Aorta (tissue), 5 donors: ENCODE measurements around the gene FLYWCH1. TPM values are rescaled to one million over a fixed set of nuclear protein-coding genes. Genes with fewer than 3 reads are reported as not detected.

Source experiments
- ATAC-seq: fragments of 200-7000 bp; cut with Tn5 transposase; one replicate; pipeline ENCODE4 v1.9.1; 2022; ENCODE audit warnings: moderate library complexity; ENCODE audit not compliant: low FRiP score
- DNase-seq, 2 donors: peaks; one replicate each; pipeline ENCODE4 v3.0.0-alpha.2; 2020
- H3K27ac ChIP-seq, 2 donors: one replicate each; pipeline ENCODE4 v1.5.1; 2013; ENCODE audit warnings: low read length in 2 of 2, mild to moderate bottlenecking in 2 of 2, moderate library complexity in 2 of 2, control low read depth in 1 of 2, inconsistent platforms in 1 of 2, low read depth in 1 of 2
- H3K27me3 ChIP-seq, 2 donors: one replicate each; pipeline ENCODE4 v1.6.1; 2013; ENCODE audit warnings: control low read depth in 1 of 2, low read length in 1 of 2, mild to moderate bottlenecking in 1 of 2, moderate library complexity in 1 of 2; ENCODE audit not compliant: insufficient read depth in 2 of 2, control insufficient read depth in 1 of 2
- H3K36me3 ChIP-seq, 2 donors: one replicate each; pipeline ENCODE4 v1.6.1; 2013; ENCODE audit warnings: control low read depth in 1 of 2, low read length in 1 of 2, mild to moderate bottlenecking in 1 of 2; ENCODE audit not compliant: insufficient read depth in 2 of 2, control insufficient read depth in 1 of 2
- H3K4me1 ChIP-seq, 2 donors: one replicate each; pipeline ENCODE4 v1.6.1; 2013; ENCODE audit warnings: low read length in 2 of 2, control low read depth in 1 of 2, mild to moderate bottlenecking in 1 of 2, moderate library complexity in 1 of 2; ENCODE audit not compliant: insufficient read depth in 2 of 2, control insufficient read depth in 1 of 2
- H3K4me3 ChIP-seq, 2 donors: one replicate each; pipeline ENCODE4 v1.5.1; 2013; ENCODE audit warnings: low read length in 2 of 2, control low read depth in 1 of 2, mild to moderate bottlenecking in 1 of 2
- H3K9me3 ChIP-seq: one replicate; pipeline ENCODE4 v1.6.1; 2013; ENCODE audit warnings: mild to moderate bottlenecking, low read length; ENCODE audit not compliant: control insufficient read depth
- WGBS, 2 donors: extraction: QIAGEN DNeasy Blood & Tissue Kit; methylation state at CpG; one replicate each; pipeline ENCODE4 v1.1.7; 2013; 5-methylcytosine and 5-hydroxymethylcytosine counted together
- intact Hi-C, 2 donors: fragments of 100-400 bp; cut with DNase I; formaldehyde crosslinking; loops; one replicate each; pipeline versions ENCODE4 v1.14.2 to v1.15.0; 2022
- polyA plus RNA-seq, 2 donors: library from polyadenylated mRNA; stranded (reverse); fragments of 200-250 nt; gene quantifications; one replicate each; pipeline ENCODE4 v1.2.3, GENCODE V29; 2013
- total RNA-seq, 2 donors: library from RNA; stranded (reverse); fragmentation: NEBNext Ultra II Directional; extraction: Animal tissue kit (Norgen Biotek cat#: 25700); gene quantifications; one replicate each; pipeline ENCODE4 v1.2.1, GENCODE V29; 2021
- donor health status: healthy with polysubstance abuse.
- donor health status: Bipolar disorder and iron deficiency.
- donor health status: DM: no; HTN: no; CAD: no.
- donor health status: DM: no; HTN: no; CAD: no.
- donor health status: DM: yes; HTN: yes; CAD: no.

FLYWCH1 gene
- total and polyA plus RNA-seq, 4 donors, result 24.2 to 103 (median 56.5) TPM

DNA sequence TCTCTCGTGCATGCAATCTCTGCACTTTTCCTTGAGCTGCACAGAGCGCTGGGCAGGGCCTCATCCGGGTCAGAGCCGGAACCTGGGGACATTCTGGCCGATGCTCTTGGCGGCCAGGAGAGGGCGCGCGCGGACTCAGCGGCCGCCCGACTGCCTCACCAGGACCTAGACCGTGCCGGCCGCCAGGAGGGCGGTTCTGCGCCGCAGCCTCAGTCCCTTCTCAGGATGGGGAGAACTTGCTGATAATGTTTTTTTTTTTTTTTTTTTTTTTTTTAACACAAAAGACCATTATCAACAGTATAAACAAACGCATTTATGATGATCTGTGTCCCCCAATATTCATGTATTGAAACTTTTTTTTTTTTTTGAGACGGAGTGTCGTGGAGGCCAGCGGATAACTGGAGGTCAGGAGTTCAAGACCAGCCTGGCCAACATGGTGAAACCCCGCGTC, 36.8 kb upstream of the FLYWCH1 start:
- DNase-seq (peak; percentile 89 to 93), ATAC-seq (peak; percentile 98)
- 10 to 12% methylated on average over 25 of the region's 25 CpGs for WGBS, 2 donors
- Histone ChIP-seq H3K4me1 (no peaks in the 10 kb centered on the region), H3K4me3 (no peak overlapping the region), H3K9me3 (no peaks in the 10 kb centered on the region), H3K36me3 (no peaks in the 10 kb centered on the region), H3K27me3 (no peaks in the 10 kb centered on the region), H3K27ac (no peak overlapping the region)
- intact Hi-C loops, result loop anchor here (2.0 kb wide), 2 partner anchors 44 to 46 kb away; no protein-coding TSS in a partner anchor

DNA sequence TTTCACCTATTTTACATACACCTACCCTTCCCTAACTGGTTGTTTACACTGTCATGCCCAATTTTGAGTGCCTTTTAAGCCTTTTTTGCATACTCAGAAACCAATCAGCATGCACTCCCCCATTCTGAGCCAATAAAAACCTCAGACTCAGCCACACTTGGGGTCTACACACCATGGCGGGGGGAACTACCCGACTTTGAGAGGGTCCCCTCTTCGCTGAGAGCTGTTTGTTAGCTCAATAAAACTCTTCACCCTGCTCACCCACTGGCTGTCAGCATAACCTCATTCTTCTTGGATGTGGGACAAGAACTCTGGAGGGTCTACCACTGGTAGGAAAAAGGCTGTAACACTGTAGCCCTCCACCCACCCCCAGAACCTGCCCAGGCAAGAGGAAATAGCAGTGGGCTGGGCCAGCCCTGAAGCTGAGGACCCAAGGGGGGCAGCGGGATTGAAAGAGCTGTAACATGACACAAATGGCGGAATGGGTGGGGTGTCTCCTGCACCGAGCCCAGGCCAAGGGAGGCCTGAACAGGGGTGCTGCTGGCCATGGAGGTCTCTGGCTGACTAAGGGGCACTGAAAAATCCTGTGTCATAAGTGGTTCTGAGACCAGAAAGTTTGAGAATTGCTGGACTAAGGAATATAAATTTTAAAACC, 31.8 kb upstream of the FLYWCH1 start:
- H3K27ac ChIP-seq, result no peak overlapping the region
- H3K27me3 ChIP-seq, result no peaks in the 10 kb centered on the region
- no peak overlapping the region for H3K4me3 ChIP-seq
- intact Hi-C loops, result no loop called here
- H3K4me1 ChIP-seq, result no peaks in the 10 kb centered on the region
- no peaks in the 10 kb centered on the region for H3K9me3 ChIP-seq
- ATAC-seq (no peak), DNase-seq (peak in 1 of 2 donors; percentile 24)
- 85 to 89% methylated on average over 6 of the region's 6 CpGs for WGBS, 2 donors
- no peaks in the 10 kb centered on the region for H3K36me3 ChIP-seq

DNA sequence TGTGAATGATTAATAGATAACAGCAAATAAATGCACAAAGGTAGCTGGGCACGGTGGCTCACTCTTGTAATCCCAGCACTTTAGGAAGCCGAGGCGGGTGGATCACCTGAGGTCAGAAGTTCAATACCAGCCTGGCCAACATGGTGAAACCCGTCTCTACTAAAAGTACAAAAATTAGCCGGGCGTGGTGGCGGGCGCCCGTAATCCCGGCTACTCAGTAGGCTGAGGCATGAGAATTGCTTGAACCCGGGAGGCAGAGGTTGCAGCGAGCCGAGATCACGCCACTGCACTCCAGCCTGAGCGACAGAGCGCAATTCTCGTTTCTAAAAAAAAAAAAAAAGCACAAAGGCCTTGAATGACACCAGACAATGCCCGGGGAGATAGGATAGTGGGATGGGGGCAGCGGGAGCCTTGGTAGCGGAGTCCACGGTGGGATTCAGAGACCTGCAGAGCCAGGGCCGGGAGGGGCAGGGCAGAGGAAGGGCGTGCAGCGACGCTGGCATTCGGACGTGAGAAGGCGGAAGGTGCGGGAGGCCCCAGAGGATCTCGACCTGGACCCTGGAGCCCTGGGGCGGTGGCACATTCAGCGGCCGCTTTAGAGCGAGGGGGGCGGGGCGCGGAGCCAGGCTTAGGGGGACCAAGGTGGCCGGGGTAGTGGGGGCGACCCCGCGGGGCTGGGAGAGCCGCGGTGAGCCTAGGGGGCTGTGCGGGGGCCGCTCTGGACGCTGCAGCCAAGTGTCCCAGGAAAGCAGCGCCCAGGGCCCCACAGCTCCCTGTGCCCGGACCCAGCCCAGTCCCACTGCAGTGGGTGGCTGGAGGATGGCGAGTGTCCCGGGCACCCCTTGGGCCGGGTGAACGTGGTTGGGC, 29.7 kb upstream of the FLYWCH1 start:
- peak overlapping the region; percentile 33 to 66 for H3K4me3 ChIP-seq
- H3K27me3 ChIP-seq, result no peaks in the 10 kb centered on the region
- WGBS, 2 donors, result 6 to 9% methylated on average over 44 to 52 of the region's 52 CpGs
- H3K9me3 ChIP-seq, result no peaks in the 10 kb centered on the region
- DNase-seq, result peak; percentile 71 to 84
- peak; percentile 27 for ATAC-seq
- no peaks in the 10 kb centered on the region for H3K36me3 ChIP-seq
- no peaks in the 10 kb centered on the region for H3K4me1 ChIP-seq
- peak overlapping the region in 1 of 2 donors; percentile 24 for H3K27ac ChIP-seq
- intact Hi-C loops, result no loop called here

DNA sequence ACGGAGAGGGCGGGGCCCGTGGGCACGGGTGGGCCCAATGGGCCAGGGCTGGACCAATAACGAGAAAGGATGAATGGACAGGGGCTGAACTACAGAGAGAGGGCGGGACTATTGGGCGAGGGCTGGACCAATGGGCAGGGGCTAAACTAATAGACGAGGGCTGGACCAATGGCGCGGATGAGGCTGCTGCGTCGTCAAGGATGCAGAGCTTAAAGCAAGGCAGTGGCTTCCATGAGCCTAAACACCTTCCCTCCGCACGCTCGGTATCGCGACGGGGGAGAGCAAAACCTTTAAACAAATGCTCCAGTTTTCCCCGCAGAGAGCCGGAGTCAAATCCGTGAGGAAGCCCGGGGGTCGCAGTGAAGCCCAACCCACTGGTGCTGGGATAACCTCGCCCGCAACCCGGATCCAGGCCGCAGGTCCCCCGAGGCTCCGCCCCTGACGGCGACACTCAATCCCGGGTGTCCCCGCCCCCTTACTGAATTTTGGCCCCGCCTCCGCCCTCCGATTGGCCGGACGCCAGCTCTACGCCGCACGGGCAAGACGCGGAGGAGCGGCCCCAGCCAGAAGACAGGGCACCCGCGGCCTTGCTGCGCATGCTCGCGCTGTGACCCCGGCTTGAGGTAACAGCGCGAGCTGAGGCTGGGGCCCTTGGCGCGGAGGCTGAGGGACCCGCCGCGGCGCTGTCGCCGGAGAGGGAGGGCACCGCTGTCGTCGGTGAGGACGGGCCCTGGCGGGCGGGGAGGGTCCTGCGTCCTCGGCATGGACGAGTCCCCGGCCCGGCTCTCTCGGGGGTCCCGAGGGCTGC, 28.9 kb upstream of the FLYWCH1 start, which contains the start of gene FLYWCH2:
Gene FLYWCH2, plus strand, starts transcription at position 566 of the 808 bp plus-strand sequence. CDS start 13,235 bp downstream, outside the sequence.
- peak within 1 kb of the TSS; percentile 8 to 72 for H3K27ac ChIP-seq
- no peaks in the 10 kb centered on the region for H3K36me3 ChIP-seq
- no peaks in the 10 kb centered on the region for H3K9me3 ChIP-seq
- 0% methylated on average over 53 to 73 of the region's 73 CpGs for WGBS, 2 donors
- no peaks in the 10 kb centered on the region for H3K4me1 ChIP-seq
- ATAC-seq, result peak; percentile 98
- peak within 1 kb of the TSS; percentile 66 to 83 for H3K4me3 ChIP-seq
- peak; percentile 99 to 100 for DNase-seq
- intact Hi-C loops, result loop anchor here in 1 of 2 donors (1.0 kb wide), 1 partner anchor 22 kb away; no protein-coding TSS in a partner anchor
- H3K27me3 ChIP-seq, result no peaks in the 10 kb centered on the region

DNA sequence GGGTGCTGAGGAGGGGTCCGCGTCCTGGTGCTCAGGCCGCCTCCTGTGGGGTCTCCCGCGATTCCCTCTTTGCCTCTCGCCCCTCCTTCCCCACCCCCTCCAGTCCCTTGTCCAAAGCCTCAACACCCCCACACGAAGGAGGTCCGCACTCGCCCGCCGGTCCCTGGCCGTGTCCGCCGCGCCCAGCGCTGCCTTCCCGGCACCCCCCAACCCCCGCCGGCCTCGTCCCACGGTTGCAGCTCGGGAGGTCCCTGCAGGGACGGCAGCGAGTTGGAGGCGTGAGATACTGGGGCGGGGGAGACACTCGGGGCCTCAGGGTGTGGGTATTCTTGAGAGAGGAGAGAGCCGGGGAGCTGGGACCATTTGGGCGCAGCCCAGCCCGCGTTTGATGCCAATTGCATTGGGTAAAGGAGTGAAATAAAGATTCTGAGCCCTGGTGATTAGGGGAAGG, 28.2 kb upstream of the FLYWCH1 start:
- H3K4me1 ChIP-seq, result no peaks in the 10 kb centered on the region
- DNase-seq, result peak in 1 of 2 donors; percentile 83
- intact Hi-C loops, result loop anchor here in 1 of 2 donors (1.0 kb wide), 1 partner anchor 22 kb away; no protein-coding TSS in a partner anchor
- H3K9me3 ChIP-seq, result no peaks in the 10 kb centered on the region
- no peaks in the 10 kb centered on the region for H3K27me3 ChIP-seq
- peak; percentile 31 for ATAC-seq
- WGBS, 2 donors, result 0 to 1% methylated on average over 26 to 31 of the region's 31 CpGs
- H3K27ac ChIP-seq, result peak overlapping the region; percentile 8 to 72
- H3K36me3 ChIP-seq, result no peaks in the 10 kb centered on the region
- H3K4me3 ChIP-seq, result peak overlapping the region; percentile 55 to 83

DNA sequence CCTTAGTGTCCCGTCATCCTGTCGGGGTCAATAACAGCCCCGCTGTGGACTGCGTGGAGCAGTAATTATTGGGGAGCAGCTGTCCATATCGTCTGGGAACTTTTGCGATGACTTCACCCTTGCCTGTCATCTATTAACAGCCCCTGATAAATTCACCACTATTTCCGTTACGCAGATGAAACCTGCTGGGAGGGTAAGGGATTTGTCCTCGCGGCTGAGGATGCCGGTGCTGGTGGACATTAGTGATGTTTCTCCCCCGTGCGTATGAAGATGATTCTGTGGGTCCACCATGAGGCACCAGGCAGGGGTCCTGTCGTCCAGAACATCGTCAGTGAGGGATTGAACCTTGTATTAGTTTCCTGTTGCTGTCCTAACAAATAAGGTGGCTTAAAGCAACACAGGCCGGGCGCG, 27.7 kb upstream of the FLYWCH1 start:
- Histone ChIP-seq H3K27me3 (no peaks in the 10 kb centered on the region), H3K4me1 (no peaks in the 10 kb centered on the region), H3K36me3 (no peaks in the 10 kb centered on the region), H3K4me3 (peak overlapping the region; percentile 55 to 83), H3K27ac (no peak overlapping the region), H3K9me3 (no peaks in the 10 kb centered on the region)
- no peak for ATAC-seq
- WGBS, 2 donors, result 54 to 64% methylated on average over 18 of the region's 18 CpGs
- intact Hi-C loops, result no loop called here
- DNase-seq, result peak in 1 of 2 donors; percentile 67

DNA sequence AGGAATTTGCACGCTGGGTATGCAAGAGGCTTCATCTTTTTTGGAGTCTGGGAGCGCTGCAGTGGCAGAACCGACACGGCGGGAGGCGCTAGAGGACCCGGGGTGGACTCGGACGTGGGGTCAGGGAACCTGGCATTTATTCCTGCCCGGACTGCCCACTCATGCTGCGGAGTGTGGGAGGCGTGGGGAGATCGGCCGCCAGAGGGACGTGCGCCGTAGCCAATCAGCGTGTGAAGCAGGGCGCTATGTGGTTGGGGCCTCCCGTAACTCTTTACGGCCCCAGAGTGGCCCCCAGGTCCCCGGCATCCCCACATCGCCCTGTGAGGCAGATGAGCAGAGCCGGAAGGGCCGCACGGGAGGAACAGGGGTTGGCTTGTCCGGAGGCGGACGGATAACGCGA, 17.5 kb upstream of the FLYWCH1 start:
- ATAC-seq (no peak), DNase-seq (peak in 1 of 2 donors; percentile 40)
- Histone ChIP-seq H3K36me3 (no peaks in the 10 kb centered on the region), H3K4me3 (no peak overlapping the region), H3K4me1 (no peaks in the 10 kb centered on the region), H3K27ac (no peak overlapping the region), H3K27me3 (no peaks in the 10 kb centered on the region), H3K9me3 (no peaks in the 10 kb centered on the region)
- intact Hi-C loops, result no loop called here
- 85 to 88% methylated on average over 31 of the region's 31 CpGs for WGBS, 2 donors

DNA sequence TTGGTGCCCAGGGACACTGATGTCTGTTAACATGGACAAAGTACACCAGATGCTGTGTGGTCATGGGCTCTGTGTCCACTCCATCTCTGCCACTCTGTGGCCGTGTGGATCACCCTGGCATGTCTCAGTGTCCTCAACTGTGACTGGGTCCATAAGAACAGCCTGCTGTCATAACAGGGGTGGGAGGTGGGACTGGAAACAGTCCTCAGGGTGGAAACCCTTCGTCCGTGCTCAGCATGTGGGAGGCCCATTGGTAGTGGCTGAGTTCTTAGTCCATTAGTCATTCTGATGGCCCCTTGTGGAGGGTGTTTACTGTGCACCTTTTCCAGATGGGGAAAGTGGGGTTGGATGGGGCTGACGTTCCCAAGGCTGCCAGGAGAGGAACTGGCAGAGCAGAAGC, 15.9 kb upstream of the FLYWCH1 start:
- DNase-seq (peak in 1 of 2 donors; percentile 12), ATAC-seq (no peak)
- H3K36me3 ChIP-seq, result no peaks in the 10 kb centered on the region
- H3K9me3 ChIP-seq, result no peaks in the 10 kb centered on the region
- no peak overlapping the region for H3K27ac ChIP-seq
- H3K4me1 ChIP-seq, result no peaks in the 10 kb centered on the region
- intact Hi-C loops, result no loop called here
- H3K27me3 ChIP-seq, result no peaks in the 10 kb centered on the region
- H3K4me3 ChIP-seq, result no peak overlapping the region
- 48 to 61% methylated on average over 4 of the region's 4 CpGs for WGBS, 2 donors
